K562 (cell line): ENCODE data around the gene PCSK6. TPM values are rescaled to one million over a fixed set of nuclear protein-coding genes. Genes with fewer than 3 reads are reported as not detected.

Experiments used
- BHLHE40 ChIP-seq: IDR thresholded peaks from 2 replicates; pipeline ENCODE4 v1.6.1; 2011; ENCODE audit warnings: low read length, improper control_type of control experiment
- CEBPG ChIP-seq, 3 experiments: fragments of 200-800 bp in 1 of 3; sonication (Bioruptor generic) in 1 of 3; sonication (generic) in 1 of 3; formaldehyde crosslinking in 1 of 3; IDR thresholded peaks in 2 of 3; conservative IDR thresholded peaks in 1 of 3; 2 replicates each; pipeline versions ENCODE4 v1.6.1 to v1.8.0; 2016 to 2022; ENCODE audit warnings: missing compliant biosample characterization in 2 of 3, missing genetic modification characterization in 2 of 3, mild to moderate bottlenecking in 1 of 3, missing genetic modification reagents in 1 of 3
- E2F3 ChIP-seq: fragments of 250-450 bp; sonication (Bioruptor Pico); IDR thresholded peaks from 2 replicates; pipeline ENCODE4 v1.4.0; 2020; ENCODE audit warnings: mild to moderate bottlenecking
- HOXB6 ChIP-seq: fragments of 250-450 bp; sonication (Bioruptor Pico); IDR thresholded peaks from 2 replicates; pipeline ENCODE4 v1.5.1; 2022; ENCODE audit warnings: mild to moderate bottlenecking, borderline replicate concordance
- KDM1A ChIP-seq, 2 experiments: fragments of 450-650 bp; IDR thresholded peaks; 2 replicates each; pipeline ENCODE4 v1.6.1; 2016; ENCODE audit warnings: mild to moderate bottlenecking in 2 of 2
- RBFOX2 ChIP-seq: fragments of 200-400 bp; formaldehyde crosslinking; IDR thresholded peaks from 2 replicates; pipeline ENCODE4 v1.6.1; 2017; ENCODE audit warnings: low read depth, mild to moderate bottlenecking, low read length, moderate library complexity
- TCF3 ChIP-seq: sonication (generic); formaldehyde crosslinking; IDR thresholded peaks from 2 replicates; pipeline ENCODE4 v1.4.0; 2020; ENCODE audit warnings: mild to moderate bottlenecking, missing genetic modification reagents
- TRIM28 ChIP-seq: fragments of 450-650 bp; IDR thresholded peaks from 2 replicates; pipeline ENCODE4 v1.6.1; 2017
- ZBTB7A ChIP-seq: IDR thresholded peaks from 2 replicates; pipeline ENCODE4 v1.6.1; 2011; ENCODE audit warnings: low read depth, mild to moderate bottlenecking, low read length, moderate library complexity, borderline replicate concordance; ENCODE audit not compliant: control insufficient read depth
- ZBTB8A ChIP-seq: fragments of 450-650 bp; IDR thresholded peaks from 2 replicates; pipeline ENCODE4 v1.6.1; 2018; ENCODE audit warnings: mild to moderate bottlenecking, moderate library complexity; ENCODE audit not compliant: partially characterized antibody
- ZNF274 ChIP-seq: IDR thresholded peaks from 2 replicates; pipeline ENCODE4 v1.6.1; 2011; ENCODE audit warnings: low read depth, mild to moderate bottlenecking, low read length, moderate library complexity, borderline replicate concordance
- ZNF316 ChIP-seq: fragments of 450-650 bp; IDR thresholded peaks from 2 replicates; pipeline ENCODE4 v1.6.1; 2016
- ZNF696 ChIP-seq: fragments of 250-450 bp; sonication (Bioruptor Pico); conservative IDR thresholded peaks from 2 replicates; pipeline ENCODE4 v1.4.0; 2020; ENCODE audit warnings: mild to moderate bottlenecking, moderate library complexity
- polyA plus RNA-seq, 8 experiments: library from polyadenylated mRNA; depleted of rRNA in 4 of 8; stranded (reverse) in 5 of 8; unstranded in 3 of 8; fragments of >200 nt; fragmentation: Nextera tagmentation in 2 of 8; fragmentation: Illumina TruSeq in 1 of 8; extraction: Ambion mirVana in 2 of 8; extraction: Trizol in 1 of 8; gene quantifications; 2 replicates each; pipeline versions ENCODE4 v1.2.1 to v1.2.3, GENCODE V29; 2011 to 2014; ENCODE audit warnings: inconsistent platforms in 1 of 8, missing spikeins in 1 of 8
- total RNA-seq, 7 experiments: library from RNA; depleted of rRNA in 6 of 7; stranded (reverse); fragments of >200 nt in 6 of 7; fragmentation: Illumina TruSeq in 2 of 7; extraction: Trizol in 2 of 7; gene quantifications; 2 replicates each; pipeline versions ENCODE4 v1.2.1 to v1.2.3, GENCODE V29; 2011 to 2021; ENCODE audit warnings: low replicate concordance in 1 of 7
- TF ChIP-seq, protein P1 (sequence below): fragments of 450-650 bp; conservative IDR thresholded peaks from 2 replicates; pipeline ENCODE4 v1.6.1; 2016; ENCODE audit warnings: missing genetic modification characterization, low read depth, mild to moderate bottlenecking, control low read depth, missing compliant biosample characterization
- TF ChIP-seq, protein P2 (sequence below), 2 experiments: fragments of 450-650 bp in 1 of 2; sonication (generic) in 1 of 2; formaldehyde crosslinking; conservative IDR thresholded peaks; 2 replicates each; pipeline versions ENCODE4 v1.4.0 to v1.8.1; 2020 to 2022; ENCODE audit warnings: mild to moderate bottlenecking in 1 of 2, missing genetic modification reagents in 1 of 2
- TF ChIP-seq, protein P3 (sequence below), 2 experiments: fragments of 150-350 bp in 1 of 2; IDR thresholded peaks; 2 replicates each; pipeline ENCODE4 v1.6.1; 2012 to 2016; ENCODE audit warnings: low read depth in 2 of 2, low read length in 2 of 2, mild to moderate bottlenecking in 1 of 2, moderate library complexity in 1 of 2
- TF ChIP-seq, protein P4 (sequence below): IDR thresholded peaks from 2 replicates; pipeline ENCODE4 v1.6.1; 2016; ENCODE audit warnings: missing genetic modification characterization, missing compliant biosample characterization

PCSK6 gene
- total and polyA plus RNA-seq, 9 of the 15 experiments (the other 6 are each of a cell fraction or from before 2014, with no cell fraction given) = 2.2 to 32.6 (median 14.5) TPM

DNA sequence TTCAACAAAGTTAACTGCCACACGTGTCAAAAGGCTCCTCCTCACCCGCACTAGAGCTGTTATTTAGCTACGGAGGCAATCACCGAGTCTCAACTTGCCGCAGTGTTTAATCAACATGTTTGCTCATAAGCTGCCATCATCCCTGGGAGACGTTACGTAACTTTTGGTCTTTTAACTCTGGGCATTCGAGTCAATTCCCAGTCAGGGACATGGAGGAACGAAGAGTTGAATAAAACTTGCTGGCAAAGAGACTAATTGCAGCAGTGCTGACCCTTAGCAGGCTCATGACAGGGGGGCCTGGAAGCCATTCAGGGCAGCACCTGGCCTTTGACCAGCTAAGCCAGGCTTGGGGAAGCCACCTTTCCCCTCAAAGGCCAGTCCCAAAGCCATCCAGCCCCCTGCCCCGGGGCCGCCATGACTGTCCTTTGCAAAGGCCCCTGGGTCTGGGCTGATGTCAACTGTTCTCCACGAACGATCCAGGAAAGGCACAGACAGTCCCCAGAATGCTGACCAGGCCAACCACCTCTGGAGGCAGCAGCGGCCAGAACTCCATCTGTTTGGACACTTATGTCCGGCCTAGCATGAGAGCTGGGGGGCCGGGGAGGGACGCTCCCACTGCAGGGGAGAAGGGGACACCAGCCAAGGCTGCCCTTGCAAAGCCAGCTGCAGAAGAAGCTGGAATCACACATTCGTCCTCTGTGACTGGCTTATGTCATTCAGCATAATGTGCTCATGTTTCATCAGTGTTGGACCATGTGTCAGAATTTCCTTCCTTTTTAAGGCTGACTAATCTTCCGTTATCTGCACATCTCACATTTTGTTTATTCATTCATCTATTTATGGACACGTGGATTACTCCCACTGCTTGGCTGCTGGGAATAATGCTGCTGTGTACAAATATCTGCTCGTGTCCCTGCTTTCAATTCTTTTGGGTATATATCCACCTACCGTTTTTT, 43.7 kb downstream of the PCSK6 start (continued):
- TF ChIP-seq, protein P1, sequence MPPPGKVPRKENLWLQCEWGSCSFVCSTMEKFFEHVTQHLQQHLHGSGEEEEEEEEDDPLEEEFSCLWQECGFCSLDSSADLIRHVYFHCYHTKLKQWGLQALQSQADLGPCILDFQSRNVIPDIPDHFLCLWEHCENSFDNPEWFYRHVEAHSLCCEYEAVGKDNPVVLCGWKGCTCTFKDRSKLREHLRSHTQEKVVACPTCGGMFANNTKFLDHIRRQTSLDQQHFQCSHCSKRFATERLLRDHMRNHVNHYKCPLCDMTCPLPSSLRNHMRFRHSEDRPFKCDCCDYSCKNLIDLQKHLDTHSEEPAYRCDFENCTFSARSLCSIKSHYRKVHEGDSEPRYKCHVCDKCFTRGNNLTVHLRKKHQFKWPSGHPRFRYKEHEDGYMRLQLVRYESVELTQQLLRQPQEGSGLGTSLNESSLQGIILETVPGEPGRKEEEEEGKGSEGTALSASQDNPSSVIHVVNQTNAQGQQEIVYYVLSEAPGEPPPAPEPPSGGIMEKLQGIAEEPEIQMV = no peak
- TF ChIP-seq, protein P2, sequence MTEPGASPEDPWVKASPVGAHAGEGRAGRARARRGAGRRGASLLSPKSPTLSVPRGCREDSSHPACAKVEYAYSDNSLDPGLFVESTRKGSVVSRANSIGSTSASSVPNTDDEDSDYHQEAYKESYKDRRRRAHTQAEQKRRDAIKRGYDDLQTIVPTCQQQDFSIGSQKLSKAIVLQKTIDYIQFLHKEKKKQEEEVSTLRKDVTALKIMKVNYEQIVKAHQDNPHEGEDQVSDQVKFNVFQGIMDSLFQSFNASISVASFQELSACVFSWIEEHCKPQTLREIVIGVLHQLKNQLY (CRISPR knock-in tag; conservative IDR thresholded peaks at IDR 0.05) = no peak
- TF ChIP-seq ZBTB7A (no peak), ZBTB8A (no peak), HOXB6 (CRISPR knock-in tag) (no peak), RBFOX2 (peak; percentile 69; the same call in 1 of the 2 replicates), BHLHE40 (peak; percentile 80), CEBPG (CRISPR knock-in tag; IDR thresholded peaks at IDR 0.05) (peak; percentile 93), CEBPG (tag; conservative IDR thresholded peaks at IDR 0.05 in 1 of 2, IDR thresholded peaks at IDR 0.05 in 1 of 2) (peak in 1 of 2 experiments; percentile 89; a peak in 3 of 4 replicates), TRIM28 (no peak), ZNF696 (no peak), KDM1A (IDR thresholded peaks at IDR 0.05) (peak; percentile 57 to 78; a peak in 3 of 4 replicates), E2F3 (CRISPR knock-in tag) (no peak), ZNF316 (peak; percentile 72), ZNF274 (no peak), TCF3 (CRISPR knock-in tag) (peak; percentile 79)
- TF ChIP-seq, protein P3, sequence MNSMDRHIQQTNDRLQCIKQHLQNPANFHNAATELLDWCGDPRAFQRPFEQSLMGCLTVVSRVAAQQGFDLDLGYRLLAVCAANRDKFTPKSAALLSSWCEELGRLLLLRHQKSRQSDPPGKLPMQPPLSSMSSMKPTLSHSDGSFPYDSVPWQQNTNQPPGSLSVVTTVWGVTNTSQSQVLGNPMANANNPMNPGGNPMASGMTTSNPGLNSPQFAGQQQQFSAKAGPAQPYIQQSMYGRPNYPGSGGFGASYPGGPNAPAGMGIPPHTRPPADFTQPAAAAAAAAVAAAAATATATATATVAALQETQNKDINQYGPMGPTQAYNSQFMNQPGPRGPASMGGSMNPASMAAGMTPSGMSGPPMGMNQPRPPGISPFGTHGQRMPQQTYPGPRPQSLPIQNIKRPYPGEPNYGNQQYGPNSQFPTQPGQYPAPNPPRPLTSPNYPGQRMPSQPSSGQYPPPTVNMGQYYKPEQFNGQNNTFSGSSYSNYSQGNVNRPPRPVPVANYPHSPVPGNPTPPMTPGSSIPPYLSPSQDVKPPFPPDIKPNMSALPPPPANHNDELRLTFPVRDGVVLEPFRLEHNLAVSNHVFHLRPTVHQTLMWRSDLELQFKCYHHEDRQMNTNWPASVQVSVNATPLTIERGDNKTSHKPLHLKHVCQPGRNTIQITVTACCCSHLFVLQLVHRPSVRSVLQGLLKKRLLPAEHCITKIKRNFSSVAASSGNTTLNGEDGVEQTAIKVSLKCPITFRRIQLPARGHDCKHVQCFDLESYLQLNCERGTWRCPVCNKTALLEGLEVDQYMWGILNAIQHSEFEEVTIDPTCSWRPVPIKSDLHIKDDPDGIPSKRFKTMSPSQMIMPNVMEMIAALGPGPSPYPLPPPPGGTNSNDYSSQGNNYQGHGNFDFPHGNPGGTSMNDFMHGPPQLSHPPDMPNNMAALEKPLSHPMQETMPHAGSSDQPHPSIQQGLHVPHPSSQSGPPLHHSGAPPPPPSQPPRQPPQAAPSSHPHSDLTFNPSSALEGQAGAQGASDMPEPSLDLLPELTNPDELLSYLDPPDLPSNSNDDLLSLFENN (IDR thresholded peaks at IDR 0.05; ENCODE audit: low read depth in 2 of 2, low read length in 2 of 2) = no peak
- TF ChIP-seq, protein P4, sequence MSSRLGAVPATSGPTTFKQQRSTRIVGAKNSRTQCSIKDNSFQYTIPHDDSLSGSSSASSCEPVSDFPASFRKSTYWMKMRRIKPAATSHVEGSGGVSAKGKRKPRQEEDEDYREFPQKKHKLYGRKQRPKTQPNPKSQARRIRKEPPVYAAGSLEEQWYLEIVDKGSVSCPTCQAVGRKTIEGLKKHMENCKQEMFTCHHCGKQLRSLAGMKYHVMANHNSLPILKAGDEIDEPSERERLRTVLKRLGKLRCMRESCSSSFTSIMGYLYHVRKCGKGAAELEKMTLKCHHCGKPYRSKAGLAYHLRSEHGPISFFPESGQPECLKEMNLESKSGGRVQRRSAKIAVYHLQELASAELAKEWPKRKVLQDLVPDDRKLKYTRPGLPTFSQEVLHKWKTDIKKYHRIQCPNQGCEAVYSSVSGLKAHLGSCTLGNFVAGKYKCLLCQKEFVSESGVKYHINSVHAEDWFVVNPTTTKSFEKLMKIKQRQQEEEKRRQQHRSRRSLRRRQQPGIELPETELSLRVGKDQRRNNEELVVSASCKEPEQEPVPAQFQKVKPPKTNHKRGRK (tag) = no peak
